Hematopoietic multipotent progenitor cell treated with erythropoietin and hydrocortisone succinate and interleukin-3 and kit ligand, for 17 days (in vitro differentiated cells): ENCODE results near the gene FLOT1.
"Not testable (repeated sequence)": the region's sequence is repeated elsewhere in the genome, so short reads cannot be mapped to it uniquely, and the experiment has no call there.

ENCODE experiments used
- DNase-seq: peaks from one replicate; pipeline ENCODE4 v3.0.0-alpha.2; 2015; ENCODE audit warnings: low spot score

The FLOT1 gene

DNA sequence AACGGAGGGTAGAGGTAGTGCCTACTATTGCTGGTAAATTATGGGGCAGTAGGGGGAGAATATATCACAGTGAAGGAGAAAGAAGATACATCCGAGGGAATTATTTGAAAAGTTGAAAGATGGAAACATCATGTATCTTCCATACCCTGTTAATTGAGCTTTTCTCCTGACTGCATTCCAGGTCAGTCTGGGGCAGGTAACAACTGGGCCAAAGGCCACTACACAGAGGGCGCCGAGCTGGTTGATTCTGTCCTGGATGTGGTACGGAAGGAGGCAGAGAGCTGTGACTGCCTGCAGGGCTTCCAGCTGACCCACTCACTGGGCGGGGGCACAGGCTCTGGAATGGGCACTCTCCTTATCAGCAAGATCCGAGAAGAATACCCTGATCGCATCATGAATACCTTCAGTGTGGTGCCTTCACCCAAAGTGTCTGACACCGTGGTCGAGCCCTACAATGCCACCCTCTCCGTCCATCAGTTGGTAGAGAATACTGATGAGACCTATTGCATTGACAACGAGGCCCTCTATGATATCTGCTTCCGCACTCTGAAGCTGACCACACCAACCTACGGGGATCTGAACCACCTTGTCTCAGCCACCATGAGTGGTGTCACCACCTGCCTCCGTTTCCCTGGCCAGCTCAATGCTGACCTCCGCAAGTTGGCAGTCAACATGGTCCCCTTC, 19.2 kb downstream of the FLOT1 start:
- not testable (repeated sequence) for DNase-seq

- peak; percentile 91 for DNase-seq
Measured at GRCh38 chr6:30722280-30723112, 20.0 kb downstream of the FLOT1 start.

- DNase-seq = not testable (repeated sequence)
Measured at GRCh38 chr6:30722025-30722279, 20.5 kb downstream of the FLOT1 start.

- DNase-seq = peak; percentile 85
Measured at GRCh38 chr6:30721198-30722024, 21.1 kb downstream of the FLOT1 start.

DNA sequence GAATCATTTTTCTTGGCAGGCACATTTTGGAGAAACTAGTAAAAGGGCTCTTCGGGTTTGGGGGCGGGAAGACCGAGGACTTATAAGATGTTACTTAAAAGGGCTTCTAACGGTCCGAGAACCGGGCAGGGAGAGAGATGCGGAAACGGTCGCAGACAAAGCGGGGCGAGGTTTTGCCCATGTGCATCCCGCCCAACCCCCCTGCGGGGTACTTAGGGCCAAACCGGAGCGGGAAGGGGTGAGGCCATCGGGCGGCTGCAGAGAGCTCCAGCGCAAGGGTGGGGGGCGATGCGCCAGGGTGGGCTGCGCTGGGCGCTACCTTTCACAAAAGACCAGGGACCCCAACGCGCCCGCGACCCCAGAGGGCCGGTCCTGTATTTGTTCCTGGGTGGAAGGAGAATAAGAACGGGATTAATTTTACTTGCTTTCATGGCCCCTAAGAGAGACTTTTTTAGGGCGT, 21.7 kb downstream of the FLOT1 start:
- no peak for DNase-seq

GRCh38 chr6:30719791-30720737, 22.4 kb downstream of the FLOT1 start, which contains the start of gene TUBB:
Gene TUBB, plus strand, starts transcription at chr6:30720352. Its CDS starts 155 bp downstream, at chr6:30720507.
- DNase-seq = peak; percentile 71

GRCh38 chr6:30719356-30719755, 23.1 kb downstream of the FLOT1 start:
- no peak for DNase-seq

- not testable (repeated sequence) for DNase-seq
Measured at GRCh38 chr6:30717845-30718720, 24.4 kb downstream of the FLOT1 start.

DNA sequence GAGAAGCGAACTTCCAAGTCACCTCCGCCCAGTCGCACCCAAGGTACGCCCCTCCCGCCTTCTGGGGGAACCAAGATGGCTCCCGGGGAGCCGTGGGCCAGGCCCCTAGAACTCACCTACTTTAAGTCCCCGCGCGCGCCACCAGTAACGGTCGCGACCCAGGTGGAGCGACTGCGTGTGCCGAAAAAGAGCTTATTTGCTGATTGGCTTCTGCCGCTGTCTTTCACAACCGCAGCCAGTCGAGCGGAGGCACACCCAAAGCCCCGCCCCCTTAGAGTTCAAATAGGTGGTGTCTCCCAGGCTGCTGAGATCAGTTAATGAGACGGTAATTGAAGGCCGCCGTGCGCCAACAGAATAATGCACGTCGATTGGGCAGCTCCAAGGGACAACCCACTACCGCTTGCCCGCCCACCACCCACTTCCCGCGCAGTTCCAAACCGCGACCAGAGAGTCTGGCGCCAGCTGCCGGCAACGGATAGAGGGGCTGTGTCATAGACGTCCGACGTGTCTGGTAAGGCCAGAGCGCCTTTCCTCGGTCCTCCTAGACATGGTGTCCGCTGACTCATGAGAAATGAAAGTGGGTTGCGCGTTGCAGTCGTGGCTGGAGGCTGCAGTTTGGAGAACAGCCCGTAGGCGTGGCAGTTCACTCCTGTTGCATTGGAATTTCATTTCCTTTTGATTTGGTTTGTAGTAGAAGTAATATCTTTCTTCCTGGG, 25.2 kb downstream of the FLOT1 start, which contains the start of gene MDC1:
TSS of gene MDC1 (minus strand) at position 153 of the 716 bp plus-strand sequence. CDS start 2,106 bp downstream, outside the sequence.
- DNase-seq = peak; percentile 98

- DNase-seq = no peak
Measured at GRCh38 chr6:30716879-30717128, 25.7 kb downstream of the FLOT1 start.

DNA sequence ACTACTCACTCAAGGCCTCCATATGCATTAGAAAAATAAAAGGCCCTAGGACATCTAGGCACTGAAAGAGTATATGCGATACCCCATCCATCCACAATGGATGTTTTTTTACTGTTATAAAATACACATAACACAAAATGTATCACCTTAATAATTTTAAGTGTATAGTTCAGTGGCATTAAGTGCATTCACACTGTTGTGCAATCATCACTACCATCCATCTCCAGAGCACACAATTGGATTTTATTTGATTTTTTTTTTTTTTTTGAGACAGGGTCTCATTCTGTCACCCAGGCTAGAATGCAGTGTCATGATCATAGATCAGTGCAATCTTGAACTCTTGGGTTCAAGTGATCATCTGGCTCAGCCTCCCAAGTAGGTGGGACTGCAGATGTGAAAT, 28.2 kb downstream of the FLOT1 start:
- DNase-seq = no peak

- DNase-seq = peak; percentile 75
Measured at GRCh38 chr6:30712441-30712945, 30.0 kb downstream of the FLOT1 start.

DNA sequence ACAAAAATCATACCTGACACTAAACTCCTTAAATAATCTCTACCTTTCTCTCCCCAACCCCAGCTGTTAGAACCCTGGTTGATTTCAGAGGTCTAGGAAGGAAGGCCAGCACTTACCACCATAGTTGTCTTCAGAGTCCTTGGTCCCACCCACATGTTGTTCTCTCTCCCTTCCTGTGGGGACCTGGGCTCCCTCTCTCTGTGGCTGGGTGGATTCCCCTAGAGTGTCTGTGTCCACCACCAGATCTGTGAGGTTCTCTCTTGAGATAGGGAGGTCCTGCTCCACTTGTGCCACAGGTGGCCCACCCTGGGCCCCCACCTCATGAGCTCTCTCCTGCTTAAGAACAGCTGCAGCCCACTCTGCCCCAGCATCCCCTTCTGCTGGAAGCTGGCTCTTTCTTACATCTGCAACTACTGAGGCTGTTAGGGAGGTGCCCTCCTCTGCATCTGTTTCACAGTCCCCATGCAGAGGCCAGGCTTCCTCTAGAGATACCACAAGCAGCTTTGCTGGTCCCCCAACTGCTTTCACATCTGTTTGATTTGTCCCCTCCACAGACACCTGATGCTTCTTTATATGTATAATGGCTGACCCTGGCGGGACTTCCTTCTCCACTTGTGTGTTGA, 30.6 kb downstream of the FLOT1 start:
- DNase-seq = no peak

GRCh38 chr6:30709101-30709868, 33.2 kb downstream of the FLOT1 start:
- DNase-seq = no peak

GRCh38 chr6:30707281-30707850, 35.1 kb downstream of the FLOT1 start:
- no peak for DNase-seq

DNA sequence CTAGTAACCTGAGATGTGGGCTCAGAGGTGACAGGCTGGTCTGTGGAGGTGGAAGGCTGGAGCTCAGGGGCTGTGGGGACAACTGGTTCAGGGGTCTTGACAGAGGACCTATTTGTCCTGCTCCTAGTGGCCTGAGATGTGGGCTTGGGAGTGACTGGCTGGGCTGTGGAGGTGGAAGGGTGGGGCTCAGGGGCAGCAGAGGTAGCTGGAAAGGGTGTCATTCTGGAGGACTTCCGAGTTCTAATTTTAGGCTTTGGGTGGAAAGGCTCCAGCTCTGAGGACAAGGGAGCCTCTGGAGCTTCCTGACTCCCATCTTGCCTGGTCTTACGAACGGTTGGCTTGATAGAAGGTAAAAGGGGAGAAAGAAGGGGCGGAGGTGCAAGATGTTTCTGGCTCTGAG, 36.9 kb downstream of the FLOT1 start:
- DNase-seq = no peak

DNA sequence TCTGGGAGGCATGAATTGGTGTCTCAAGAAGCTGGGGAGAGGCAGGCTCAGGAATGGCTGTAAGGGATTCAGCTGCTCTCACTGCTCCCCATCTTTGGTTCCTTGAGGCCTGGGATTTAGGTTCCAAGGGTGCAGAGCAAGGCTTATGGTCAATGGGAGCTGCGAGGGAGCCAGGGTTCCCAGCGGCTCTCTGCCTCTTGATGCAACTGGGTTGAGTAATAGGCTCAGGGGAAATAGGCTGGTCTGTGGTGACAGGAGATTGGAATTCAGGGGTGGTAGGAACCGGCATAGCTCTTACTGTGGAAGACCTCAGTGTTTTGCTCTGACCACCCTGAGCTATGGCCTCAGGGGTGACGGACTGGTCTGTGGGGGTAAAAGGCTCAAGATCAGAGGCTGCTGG, 38.7 kb downstream of the FLOT1 start:
- DNase-seq = no peak

DNA sequence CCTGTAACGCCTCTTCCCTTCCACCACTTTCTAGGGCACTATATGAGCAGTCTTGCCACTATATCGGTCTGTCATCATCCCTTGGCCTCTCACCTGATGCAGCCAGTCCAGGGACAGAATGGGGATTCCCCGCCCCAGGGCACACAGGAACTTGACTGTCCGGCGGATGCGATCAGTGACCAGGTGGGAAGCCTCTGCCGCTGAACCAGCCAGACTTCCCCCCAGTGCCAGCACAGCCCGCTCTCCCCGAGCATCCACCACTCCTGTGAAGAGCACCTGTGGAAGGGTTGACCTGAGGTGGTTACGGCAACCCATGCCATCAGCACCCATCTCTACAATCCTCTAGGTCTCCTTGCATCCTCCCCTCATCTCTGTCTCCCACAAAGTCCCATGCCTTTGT, 39.5 kb downstream of the FLOT1 start:
- no peak for DNase-seq
